HepG2 (cell line): ENCODE results near the gene UCKL1. TPM values are rescaled to one million over a fixed set of nuclear protein-coding genes. Genes with fewer than 3 reads are reported as not detected.

Experiments used
- ARNT2 ChIP-seq: sonication (generic); formaldehyde crosslinking; IDR thresholded peaks from 2 replicates; pipeline ENCODE4 v1.8.0; 2022; ENCODE audit warnings: mild to moderate bottlenecking, low read depth, missing genetic modification reagents, moderate library complexity
- CENPT ChIP-seq: sonication (generic); formaldehyde crosslinking; IDR thresholded peaks from 2 replicates; pipeline ENCODE4 v1.8.0; 2022; ENCODE audit warnings: low read depth, mild to moderate bottlenecking, moderate library complexity, missing genetic modification reagents
- FOXJ3 ChIP-seq: sonication (generic); formaldehyde crosslinking; IDR thresholded peaks from 2 replicates; pipeline ENCODE4 v1.4.0; 2020; ENCODE audit warnings: missing genetic modification reagents, mild to moderate bottlenecking, borderline replicate concordance
- GPN1 ChIP-seq: sonication (generic); formaldehyde crosslinking; IDR thresholded peaks from 2 replicates; pipeline ENCODE4 v1.5.1; 2020; ENCODE audit warnings: missing genetic modification reagents, borderline replicate concordance
- HMGA1 ChIP-seq: sonication (generic); formaldehyde crosslinking; conservative IDR thresholded peaks from 2 replicates; pipeline ENCODE4 v1.4.0; 2020; ENCODE audit warnings: missing genetic modification reagents
- HOXD1 ChIP-seq: sonication (generic); formaldehyde crosslinking; IDR thresholded peaks from 2 replicates; pipeline ENCODE4 v1.5.0; 2020; ENCODE audit warnings: missing genetic modification reagents
- MYC ChIP-seq: sonication (generic); formaldehyde crosslinking; IDR thresholded peaks from 2 replicates; pipeline ENCODE4 v1.9.0; 2021; ENCODE audit warnings: missing genetic modification reagents, borderline replicate concordance
- NR2F1 ChIP-seq, 2 experiments: fragments of 450-650 bp in 1 of 2; formaldehyde crosslinking in 1 of 2; IDR thresholded peaks; 2 replicates each; pipeline versions ENCODE4 v1.5.0 to v1.6.1; 2016 to 2020; ENCODE audit warnings: mild to moderate bottlenecking in 1 of 2, missing compliant biosample characterization in 1 of 2, missing genetic modification reagents in 1 of 2, moderate library complexity in 1 of 2
- SATB2 ChIP-seq: sonication (generic); formaldehyde crosslinking; IDR thresholded peaks from 2 replicates; pipeline ENCODE4 v1.5.0; 2020; ENCODE audit warnings: missing genetic modification reagents
- SRSF9 ChIP-seq: fragments of 200-400 bp; formaldehyde crosslinking; IDR thresholded peaks from 2 replicates; pipeline ENCODE4 v1.6.1; 2018; ENCODE audit warnings: borderline replicate concordance, mild to moderate bottlenecking, low read depth, low read length; ENCODE audit not compliant: insufficient read depth, poor library complexity, severe bottlenecking
- STAG1 ChIP-seq: sonication (generic); formaldehyde crosslinking; IDR thresholded peaks from 2 replicates; pipeline ENCODE4 v1.4.0; 2020; ENCODE audit warnings: missing genetic modification reagents
- TBL1XR1 ChIP-seq: fragments of 150-350 bp; IDR thresholded peaks from 2 replicates; pipeline ENCODE4 v1.6.1; 2014; ENCODE audit warnings: borderline replicate concordance, low read length; ENCODE audit not compliant: partially characterized antibody
- YEATS2 ChIP-seq: sonication (generic); formaldehyde crosslinking; IDR thresholded peaks from 2 replicates; pipeline ENCODE4 v1.4.0; 2020; ENCODE audit warnings: missing genetic modification reagents, borderline replicate concordance
- ZNF207 ChIP-seq: fragments of 450-650 bp; IDR thresholded peaks from 2 replicates; pipeline ENCODE4 v1.6.1; 2016; ENCODE audit warnings: antibody characterized with exemption, borderline replicate concordance
- ZNF276 ChIP-seq: sonication (generic); formaldehyde crosslinking; IDR thresholded peaks from 2 replicates; pipeline ENCODE4 v1.4.0; 2020; ENCODE audit warnings: mild to moderate bottlenecking, low read depth, missing genetic modification reagents
- ZNF556 ChIP-seq: sonication (generic); formaldehyde crosslinking; IDR thresholded peaks from 2 replicates; pipeline ENCODE4 v1.4.0; 2020; ENCODE audit warnings: mild to moderate bottlenecking, missing genetic modification reagents, borderline replicate concordance
- ZNF589 ChIP-seq: sonication (generic); formaldehyde crosslinking; conservative IDR thresholded peaks from 2 replicates; pipeline ENCODE4 v1.8.0; 2022; ENCODE audit warnings: mild to moderate bottlenecking, moderate library complexity, missing genetic modification reagents
- ZNF746 ChIP-seq: sonication (generic); formaldehyde crosslinking; IDR thresholded peaks from 2 replicates; pipeline ENCODE4 v1.8.0; 2022; ENCODE audit warnings: mild to moderate bottlenecking, missing genetic modification reagents
- ZSCAN12 ChIP-seq: sonication (generic); formaldehyde crosslinking; IDR thresholded peaks from 2 replicates; pipeline ENCODE4 v1.9.0; 2021; ENCODE audit warnings: mild to moderate bottlenecking, missing genetic modification reagents
- polyA plus RNA-seq, 8 experiments: library from polyadenylated mRNA; depleted of rRNA in 3 of 8; stranded (reverse) in 7 of 8; unstranded in 1 of 8; fragments of >200 nt; fragmentation: Illumina TruSeq in 4 of 8; extraction: Trizol in 4 of 8; gene quantifications; 2 replicates each; pipeline versions ENCODE4 v1.2.1 to v1.2.3, GENCODE V29; 2011 to 2016; ENCODE audit warnings: low read depth in 4 of 8, missing spikeins in 1 of 8, mixed read lengths in 1 of 8; ENCODE audit not compliant: insufficient read depth in 1 of 8
- total RNA-seq, 5 experiments: library from RNA; depleted of rRNA; stranded (reverse); fragments of >200 nt; fragmentation: Illumina TruSeq; extraction: Trizol; gene quantifications; 2 replicates each; pipeline ENCODE4 v1.2.3, GENCODE V29; 2016; ENCODE audit warnings: low read depth in 1 of 5
- TF ChIP-seq, protein P1 (sequence below): IDR thresholded peaks from 2 replicates; pipeline ENCODE4 v1.6.1; 2012; ENCODE audit warnings: low read length, improper control_type of control experiment
- TF ChIP-seq, protein P2 (sequence below): sonication (generic); formaldehyde crosslinking; IDR thresholded peaks from 2 replicates; pipeline ENCODE4 v1.5.1; 2020; ENCODE audit warnings: missing genetic modification reagents, mild to moderate bottlenecking, borderline replicate concordance
- TF ChIP-seq, protein P3 (sequence below): sonication (generic); formaldehyde crosslinking; IDR thresholded peaks from 2 replicates; pipeline ENCODE4 v1.4.0; 2020; ENCODE audit warnings: missing genetic modification reagents; ENCODE audit errors: not compliant biosample characterization

The UCKL1 gene
- total and polyA plus RNA-seq, 2 of the 13 experiments (the other 11 are each of a cell fraction or from before 2014, with no cell fraction given), result 50.2 to 126 TPM

DNA sequence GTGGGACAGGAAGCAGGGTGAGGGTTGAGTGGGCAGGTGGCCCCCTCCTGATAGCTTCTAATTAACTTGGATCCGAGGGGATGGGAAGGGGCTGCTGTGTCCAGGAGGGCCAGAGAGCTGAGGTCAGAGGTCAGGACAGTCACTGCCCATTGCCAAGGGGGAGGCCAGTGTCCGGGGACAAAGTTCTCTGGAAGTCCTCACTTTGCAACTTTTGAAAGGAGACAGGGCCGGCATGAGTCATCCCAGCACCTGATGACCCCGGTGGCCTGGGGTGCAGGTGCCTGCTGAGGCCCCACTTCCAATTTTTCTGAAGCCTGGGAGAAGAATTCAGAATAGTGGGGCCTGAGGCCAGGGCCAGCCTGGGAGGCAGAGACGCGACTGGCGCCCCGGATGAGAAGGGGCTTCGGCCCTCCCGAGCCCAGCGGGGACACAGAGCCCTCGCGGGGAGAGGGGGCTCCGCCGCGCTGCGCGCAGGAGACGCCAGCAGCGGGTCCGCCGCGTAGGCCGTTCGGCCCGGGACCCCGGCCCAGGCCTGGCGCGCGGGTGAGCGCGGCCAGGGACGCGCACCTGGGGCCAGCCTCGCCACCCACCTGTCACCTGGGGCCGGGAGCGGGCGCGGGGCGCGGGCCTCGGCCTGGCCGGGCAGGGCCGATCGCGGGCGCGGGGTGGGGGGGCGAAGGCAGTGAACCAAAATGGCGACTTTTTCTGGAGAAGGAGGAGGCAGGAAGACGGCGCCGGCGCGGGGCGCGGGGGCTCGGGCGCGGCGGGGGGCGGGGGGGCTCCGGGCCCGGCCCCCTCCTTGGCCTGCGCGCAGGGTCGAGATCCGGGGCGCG lies 12.9 kb upstream of the UCKL1 start (continued):
- TF ChIP-seq, protein P1, sequence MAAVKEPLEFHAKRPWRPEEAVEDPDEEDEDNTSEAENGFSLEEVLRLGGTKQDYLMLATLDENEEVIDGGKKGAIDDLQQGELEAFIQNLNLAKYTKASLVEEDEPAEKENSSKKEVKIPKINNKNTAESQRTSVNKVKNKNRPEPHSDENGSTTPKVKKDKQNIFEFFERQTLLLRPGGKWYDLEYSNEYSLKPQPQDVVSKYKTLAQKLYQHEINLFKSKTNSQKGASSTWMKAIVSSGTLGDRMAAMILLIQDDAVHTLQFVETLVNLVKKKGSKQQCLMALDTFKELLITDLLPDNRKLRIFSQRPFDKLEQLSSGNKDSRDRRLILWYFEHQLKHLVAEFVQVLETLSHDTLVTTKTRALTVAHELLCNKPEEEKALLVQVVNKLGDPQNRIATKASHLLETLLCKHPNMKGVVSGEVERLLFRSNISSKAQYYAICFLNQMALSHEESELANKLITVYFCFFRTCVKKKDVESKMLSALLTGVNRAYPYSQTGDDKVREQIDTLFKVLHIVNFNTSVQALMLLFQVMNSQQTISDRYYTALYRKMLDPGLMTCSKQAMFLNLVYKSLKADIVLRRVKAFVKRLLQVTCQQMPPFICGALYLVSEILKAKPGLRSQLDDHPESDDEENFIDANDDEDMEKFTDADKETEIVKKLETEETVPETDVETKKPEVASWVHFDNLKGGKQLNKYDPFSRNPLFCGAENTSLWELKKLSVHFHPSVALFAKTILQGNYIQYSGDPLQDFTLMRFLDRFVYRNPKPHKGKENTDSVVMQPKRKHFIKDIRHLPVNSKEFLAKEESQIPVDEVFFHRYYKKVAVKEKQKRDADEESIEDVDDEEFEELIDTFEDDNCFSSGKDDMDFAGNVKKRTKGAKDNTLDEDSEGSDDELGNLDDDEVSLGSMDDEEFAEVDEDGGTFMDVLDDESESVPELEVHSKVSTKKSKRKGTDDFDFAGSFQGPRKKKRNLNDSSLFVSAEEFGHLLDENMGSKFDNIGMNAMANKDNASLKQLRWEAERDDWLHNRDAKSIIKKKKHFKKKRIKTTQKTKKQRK, result no peak
- TF ChIP-seq GPN1 (CRISPR knock-in tag), result peak; percentile 76; the same call in 1 of the 2 replicates
- TF ChIP-seq, protein P2, sequence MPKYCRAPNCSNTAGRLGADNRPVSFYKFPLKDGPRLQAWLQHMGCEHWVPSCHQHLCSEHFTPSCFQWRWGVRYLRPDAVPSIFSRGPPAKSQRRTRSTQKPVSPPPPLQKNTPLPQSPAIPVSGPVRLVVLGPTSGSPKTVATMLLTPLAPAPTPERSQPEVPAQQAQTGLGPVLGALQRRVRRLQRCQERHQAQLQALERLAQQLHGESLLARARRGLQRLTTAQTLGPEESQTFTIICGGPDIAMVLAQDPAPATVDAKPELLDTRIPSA (CRISPR knock-in tag), result no peak
- peak; percentile 99 for TF ChIP-seq NR2F1 (CRISPR knock-in tag; IDR thresholded peaks at IDR 0.05)
- TF ChIP-seq SATB2 (CRISPR knock-in tag), result no peak; the same call in 1 of the 2 replicates
- peak; percentile 17; the same call in 1 of the 2 replicates for TF ChIP-seq ARNT2 (CRISPR knock-in tag)
- no peak for TF ChIP-seq ZNF207
- peak; percentile 65; the same call in 1 of the 2 replicates for TF ChIP-seq ZNF556 (CRISPR knock-in tag)
- TF ChIP-seq ZSCAN12 (CRISPR knock-in tag), result 0 out of 2 replicates have a peak, but pooled peaks have one; percentile 38
- TF ChIP-seq CENPT (CRISPR knock-in tag), result no peak
- TF ChIP-seq HOXD1 (CRISPR knock-in tag), result 0 out of 2 replicates have a peak, but pooled peaks have one; percentile 52
- TF ChIP-seq, protein P3, sequence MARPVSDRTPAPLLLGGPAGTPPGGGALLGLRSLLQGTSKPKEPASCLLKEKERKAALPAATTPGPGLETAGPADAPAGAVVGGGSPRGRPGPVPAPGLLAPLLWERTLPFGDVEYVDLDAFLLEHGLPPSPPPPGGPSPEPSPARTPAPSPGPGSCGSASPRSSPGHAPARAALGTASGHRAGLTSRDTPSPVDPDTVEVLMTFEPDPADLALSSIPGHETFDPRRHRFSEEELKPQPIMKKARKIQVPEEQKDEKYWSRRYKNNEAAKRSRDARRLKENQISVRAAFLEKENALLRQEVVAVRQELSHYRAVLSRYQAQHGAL, result no peak
- no peak for TF ChIP-seq HMGA1 (CRISPR knock-in tag)
- TF ChIP-seq ZNF746, result peak; percentile 92
- no peak for TF ChIP-seq STAG1 (CRISPR knock-in tag)
- 0 out of 2 replicates have a peak, but pooled peaks have one; percentile 42 for TF ChIP-seq FOXJ3 (CRISPR knock-in tag)
- TF ChIP-seq ZNF276, result peak; percentile 77
- TF ChIP-seq YEATS2, result peak; percentile 73; the same call in 1 of the 2 replicates
- peak; percentile 59; the same call in 1 of the 2 replicates for TF ChIP-seq MYC (CRISPR knock-in tag)
- no peak for TF ChIP-seq TBL1XR1
- no peak for TF ChIP-seq ZNF589 (CRISPR knock-in tag)
- no peak for TF ChIP-seq SRSF9
